Measurements from ENCODE around the gene SH3D19.

DNA sequence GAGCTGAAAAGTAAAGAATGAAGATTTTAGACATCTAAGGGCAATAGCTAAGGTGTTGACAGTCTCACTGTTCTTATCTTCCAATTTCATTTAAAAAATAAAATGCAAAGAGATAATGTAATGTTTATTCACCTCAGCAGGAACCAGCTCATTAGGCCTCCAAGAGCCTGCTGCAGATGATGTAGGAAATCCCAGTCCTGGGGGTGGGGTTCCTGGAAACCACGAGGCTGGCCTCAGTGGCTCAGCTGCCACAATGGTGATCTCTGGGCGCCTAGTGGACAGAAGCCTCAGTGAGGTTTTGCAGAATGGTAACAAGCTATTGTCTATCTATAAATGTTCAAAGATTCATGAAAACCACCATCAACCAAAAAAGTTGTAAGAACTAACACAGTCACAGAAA is 148.7 kb downstream of the SH3D19 start:
- TF ChIP-seq, protein P1, sequence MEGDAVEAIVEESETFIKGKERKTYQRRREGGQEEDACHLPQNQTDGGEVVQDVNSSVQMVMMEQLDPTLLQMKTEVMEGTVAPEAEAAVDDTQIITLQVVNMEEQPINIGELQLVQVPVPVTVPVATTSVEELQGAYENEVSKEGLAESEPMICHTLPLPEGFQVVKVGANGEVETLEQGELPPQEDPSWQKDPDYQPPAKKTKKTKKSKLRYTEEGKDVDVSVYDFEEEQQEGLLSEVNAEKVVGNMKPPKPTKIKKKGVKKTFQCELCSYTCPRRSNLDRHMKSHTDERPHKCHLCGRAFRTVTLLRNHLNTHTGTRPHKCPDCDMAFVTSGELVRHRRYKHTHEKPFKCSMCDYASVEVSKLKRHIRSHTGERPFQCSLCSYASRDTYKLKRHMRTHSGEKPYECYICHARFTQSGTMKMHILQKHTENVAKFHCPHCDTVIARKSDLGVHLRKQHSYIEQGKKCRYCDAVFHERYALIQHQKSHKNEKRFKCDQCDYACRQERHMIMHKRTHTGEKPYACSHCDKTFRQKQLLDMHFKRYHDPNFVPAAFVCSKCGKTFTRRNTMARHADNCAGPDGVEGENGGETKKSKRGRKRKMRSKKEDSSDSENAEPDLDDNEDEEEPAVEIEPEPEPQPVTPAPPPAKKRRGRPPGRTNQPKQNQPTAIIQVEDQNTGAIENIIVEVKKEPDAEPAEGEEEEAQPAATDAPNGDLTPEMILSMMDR (IDR thresholded peaks at IDR 0.05): no peak
- TF ChIP-seq POLR2A (IDR thresholded peaks at IDR 0.05): no peak
